GM19463 (cell line): ENCODE results near the gene RFX2.
"Not testable (repeated sequence)": the region's sequence is repeated elsewhere in the genome, so short reads cannot be mapped to it uniquely, and the experiment has no call there.

ENCODE experiments used
- ATAC-seq: cut with Tn5 transposase; IDR thresholded peaks from one replicate; pipeline ENCODE4 v1.9.1; 2021; ENCODE audit warnings: mild to moderate bottlenecking, moderate library complexity; ENCODE audit not compliant: unreplicated experiment

The RFX2 gene

GRCh38 chr19:5974721-5975387 lies 135.4 kb downstream of the RFX2 start:
- no peak for ATAC-seq

DNA sequence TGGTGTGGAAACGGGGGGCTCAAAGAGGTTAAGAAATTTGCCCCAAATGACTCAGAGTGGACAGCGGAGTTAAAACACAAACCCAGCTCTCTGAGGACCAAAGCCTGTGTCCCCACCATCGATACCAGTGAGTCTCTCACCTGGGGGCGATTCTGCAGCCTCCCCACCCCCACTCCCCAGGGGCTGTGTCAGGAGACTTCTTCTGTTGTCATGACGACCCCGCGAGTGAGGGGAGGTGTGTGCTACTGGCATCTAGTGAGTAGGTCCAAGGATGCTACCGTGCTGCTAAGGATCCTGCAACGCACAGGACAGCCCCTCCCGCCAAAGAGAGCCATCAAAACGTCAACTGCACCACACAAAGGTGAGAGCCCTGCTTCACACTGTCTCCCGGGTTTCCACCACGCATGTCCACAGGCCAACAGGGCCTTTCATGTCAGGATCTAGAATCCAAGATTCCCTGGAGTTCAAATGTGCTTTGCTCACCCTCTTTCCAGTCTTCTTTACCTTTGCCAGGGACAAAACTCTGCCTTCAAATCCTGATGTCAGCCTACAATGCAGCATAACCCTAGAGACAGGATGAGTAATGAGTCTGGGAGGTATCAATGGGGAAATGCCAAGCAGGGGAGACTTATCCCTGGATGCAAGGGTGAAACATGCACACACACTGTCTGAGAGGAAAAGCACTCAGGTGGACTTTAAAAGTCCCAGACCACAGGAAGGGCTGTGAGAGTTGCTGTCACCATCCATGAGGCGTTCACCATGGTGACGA lies 136.2 kb downstream of the RFX2 start:
- ATAC-seq, result no peak

- no peak for ATAC-seq
Observed at GRCh38 chr19:5973376-5973775, 136.9 kb downstream of the RFX2 start.

DNA sequence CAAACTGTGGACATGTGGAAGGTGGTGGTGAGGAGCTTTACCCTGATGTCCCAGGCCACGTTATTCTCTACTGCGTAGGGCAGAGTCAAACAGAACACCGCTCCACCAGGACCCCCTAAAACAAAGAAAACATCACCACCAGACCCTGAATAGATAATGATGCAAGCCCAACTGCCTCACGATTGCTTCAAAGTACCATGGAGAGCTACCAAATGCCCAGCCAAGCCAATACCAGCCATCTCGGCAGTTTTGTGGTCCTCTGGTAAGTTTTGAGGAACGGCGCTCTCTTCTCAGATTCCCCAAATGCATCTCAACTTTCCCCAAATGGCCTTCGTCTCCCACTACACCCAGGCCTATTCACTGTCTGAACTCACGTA lies 138.0 kb downstream of the RFX2 start:
- no peak for ATAC-seq

- no peak for ATAC-seq
Observed at GRCh38 chr19:5971714-5972354, 138.5 kb downstream of the RFX2 start.

DNA sequence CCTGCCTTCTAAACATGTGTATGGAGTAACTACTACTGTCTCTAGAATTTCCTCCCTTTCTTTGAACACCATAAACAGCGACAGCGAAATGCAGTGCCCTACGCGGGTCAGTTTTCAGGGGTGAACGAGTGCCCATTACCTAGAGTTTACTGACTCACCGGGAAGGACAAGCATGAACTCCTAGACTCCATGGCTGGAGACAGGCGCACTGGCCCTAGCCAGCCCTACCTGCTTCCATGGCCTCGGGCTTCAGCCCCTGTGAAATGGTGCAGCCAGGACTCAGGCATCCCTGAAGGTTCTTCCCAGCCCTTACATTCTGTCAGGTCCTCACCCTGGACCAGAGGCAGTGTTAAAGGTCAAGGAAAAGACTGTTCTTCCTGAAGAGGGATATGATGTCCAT lies 140.8 kb downstream of the RFX2 start:
- ATAC-seq, result no peak

GRCh38 chr19:5968431-5969373 lies 141.6 kb downstream of the RFX2 start:
- ATAC-seq, result no peak

- ATAC-seq, result no peak
Observed at GRCh38 chr19:5967994-5968430, 142.3 kb downstream of the RFX2 start.

DNA sequence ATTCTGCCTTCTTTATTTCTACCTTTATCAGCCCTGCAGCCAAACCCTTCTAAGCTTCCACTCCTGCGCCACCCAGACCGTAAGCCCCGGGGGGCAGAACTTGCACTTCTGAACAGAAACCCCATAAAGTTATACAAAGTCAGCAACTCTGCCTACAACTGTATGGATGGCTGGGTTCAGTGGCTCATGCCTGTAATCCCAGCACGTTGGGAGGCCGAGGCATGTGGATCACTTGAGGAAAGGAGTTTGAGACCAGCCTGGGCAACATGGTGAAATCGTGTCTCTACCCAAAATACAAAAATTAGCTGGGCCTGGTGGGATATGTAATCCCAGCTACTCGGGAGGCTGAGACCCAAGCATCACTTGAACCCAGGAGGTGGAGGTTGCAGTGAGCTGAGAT lies 142.7 kb downstream of the RFX2 start:
- ATAC-seq, result no peak

GRCh38 chr19:5966941-5967340 lies 143.4 kb downstream of the RFX2 start:
- ATAC-seq, result no peak

GRCh38 chr19:5966215-5966614 lies 144.1 kb downstream of the RFX2 start:
- ATAC-seq, result no peak

DNA sequence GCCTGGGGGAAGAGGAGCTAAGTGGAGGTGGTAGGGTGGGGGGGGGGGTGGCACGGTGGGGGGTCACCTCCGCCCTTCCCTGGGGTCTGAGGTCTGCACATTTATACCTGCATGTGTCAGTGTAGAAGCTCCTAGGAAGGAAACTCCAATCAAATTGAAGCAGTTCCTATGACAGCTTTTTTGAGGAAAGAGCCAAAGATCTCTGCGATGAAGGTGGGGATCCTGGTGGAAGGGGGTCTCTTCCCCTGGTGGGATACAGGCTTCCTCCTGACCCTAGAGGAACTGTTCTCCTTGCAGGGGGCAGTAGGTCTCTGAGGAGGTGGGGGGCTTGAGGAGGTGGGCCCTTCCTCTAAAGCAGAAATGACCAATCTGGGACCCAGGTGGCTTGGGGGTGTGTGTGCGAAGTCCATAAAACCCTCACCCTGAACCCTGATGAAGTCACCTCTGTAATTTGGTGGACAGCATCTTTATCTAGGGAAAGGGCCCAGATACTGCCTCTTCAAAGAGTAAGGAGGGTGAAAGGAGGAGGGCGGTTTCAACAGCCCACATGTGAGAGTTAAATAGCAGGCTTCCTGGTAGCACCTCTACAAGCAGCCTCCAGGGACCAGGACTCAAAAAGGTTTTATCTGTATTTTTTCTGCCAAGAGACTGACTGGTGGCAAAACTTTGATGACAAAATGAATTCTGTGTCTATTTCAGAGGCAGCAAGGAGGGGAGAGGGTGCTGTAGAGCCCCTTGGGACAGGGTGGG lies 145.3 kb downstream of the RFX2 start:
- ATAC-seq, result no peak

DNA sequence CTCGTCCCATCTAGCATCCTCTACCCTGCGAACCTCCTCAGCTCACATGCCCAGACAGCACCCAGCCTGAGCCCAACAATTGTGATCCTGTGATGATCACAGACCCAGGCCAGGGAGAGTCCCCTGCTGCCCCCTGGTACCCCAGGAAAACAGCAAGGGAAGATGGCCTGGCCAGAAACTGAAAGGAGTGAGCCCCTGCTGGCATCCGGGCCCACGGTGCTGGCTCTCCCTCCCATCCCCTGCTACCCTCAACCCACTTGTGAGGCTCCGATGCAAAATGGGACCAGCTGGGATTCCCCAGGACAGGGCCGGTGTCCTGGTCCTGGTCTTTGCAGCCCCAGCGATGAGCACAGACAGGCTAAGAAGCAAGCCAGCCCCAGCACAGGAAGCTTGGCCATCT lies 146.4 kb downstream of the RFX2 start:
- ATAC-seq, result no peak

- ATAC-seq, result not testable (repeated sequence)
Observed at GRCh38 chr19:5963259-5963658, 147.0 kb downstream of the RFX2 start.

DNA sequence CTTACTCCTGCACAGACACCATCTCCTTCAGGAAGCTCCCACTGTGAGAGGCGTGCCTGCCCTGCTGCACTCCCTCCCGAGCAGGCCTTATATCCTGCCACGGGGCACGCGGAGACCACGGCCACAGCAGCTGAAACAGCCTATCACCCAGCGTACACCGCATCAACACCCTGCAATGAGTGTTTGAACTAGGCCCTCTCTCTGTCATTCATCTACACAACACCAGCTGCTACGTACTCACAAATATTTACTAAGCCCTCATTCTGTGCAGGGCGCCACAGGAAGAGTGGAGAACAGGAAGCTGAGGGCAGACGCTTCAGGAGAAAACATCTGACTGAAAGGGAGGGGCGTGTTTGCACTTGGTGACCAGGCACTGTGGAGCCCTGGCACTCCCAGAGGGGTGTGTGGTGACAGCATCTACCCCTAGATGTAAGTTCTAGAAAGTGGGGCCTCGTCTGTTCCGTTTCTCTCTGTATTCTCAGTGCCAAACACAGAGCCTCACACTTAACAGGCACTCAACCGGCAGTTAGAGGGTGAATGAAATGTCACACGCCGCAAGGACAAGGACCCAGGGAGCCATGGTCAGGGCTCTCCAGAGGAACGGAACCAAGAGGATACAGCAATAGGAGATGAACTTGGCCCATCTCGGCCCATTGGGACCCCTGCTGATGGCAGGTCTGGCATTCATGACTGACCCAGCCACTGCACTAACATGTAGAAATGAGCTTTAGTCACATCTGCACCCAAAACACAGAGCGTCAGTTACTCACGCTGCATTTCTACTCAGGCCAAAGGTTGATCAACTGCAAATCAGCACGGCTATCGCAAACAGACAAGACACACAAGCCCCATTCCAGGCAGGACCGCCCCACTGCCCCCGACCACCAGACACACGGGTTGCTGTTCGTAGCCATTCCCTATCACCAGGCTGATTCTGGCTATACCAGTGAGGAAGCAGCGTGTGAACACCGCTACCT lies 148.0 kb downstream of the RFX2 start:
- ATAC-seq, result no peak

GRCh38 chr19:5961641-5961968 lies 148.7 kb downstream of the RFX2 start:
- ATAC-seq, result not testable (repeated sequence)

DNA sequence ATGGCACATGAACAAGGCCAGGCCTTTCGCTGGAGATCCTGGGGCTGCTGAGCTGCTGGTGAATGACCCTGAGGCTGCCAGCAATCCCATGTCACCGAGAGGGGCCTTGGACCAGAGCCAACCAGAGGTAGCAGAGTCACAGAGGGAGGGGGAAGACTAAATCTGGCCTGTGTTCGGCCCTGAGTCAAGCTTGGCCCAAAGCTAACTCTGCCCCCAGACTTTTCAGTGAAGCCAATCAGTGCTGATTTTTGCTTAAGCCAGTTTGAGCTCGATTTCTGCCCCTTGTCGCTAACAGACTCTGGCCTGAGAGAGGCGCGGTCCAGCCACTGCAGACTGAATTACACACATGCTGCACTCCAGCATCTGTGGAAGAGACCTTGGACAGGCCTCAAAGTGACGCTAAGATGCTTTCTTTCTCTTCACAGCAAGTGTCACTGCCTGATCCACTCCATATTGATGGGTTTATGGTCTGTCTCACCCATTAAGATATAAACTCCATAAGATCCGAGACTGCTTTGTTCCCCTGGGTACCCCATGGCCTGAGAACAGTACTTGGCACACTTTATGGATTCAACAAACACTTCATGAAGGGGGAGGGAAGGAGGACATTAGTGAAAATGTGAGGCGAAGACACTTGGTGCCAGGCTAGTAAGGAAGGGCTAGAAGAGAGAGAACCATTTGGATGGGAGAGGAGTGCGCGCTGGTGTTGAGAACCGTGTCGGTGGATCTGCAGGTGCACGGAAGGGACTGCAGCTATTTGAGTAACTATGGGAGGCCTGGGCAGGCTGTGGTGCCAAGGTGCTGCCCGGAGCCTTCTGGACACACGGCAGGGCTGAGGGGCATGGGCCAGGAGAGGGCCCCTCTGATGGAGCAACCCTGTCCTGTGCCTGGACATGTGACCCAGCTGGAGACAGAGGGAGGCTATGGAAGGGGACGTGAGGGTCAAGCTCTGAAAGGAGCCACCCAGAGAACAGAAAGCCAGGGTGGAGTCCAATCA lies 150.0 kb downstream of the RFX2 start:
- no peak for ATAC-seq
